ENCODE data around the gene MT1A.

GRCh38 chr16:56588781-56589140, 49.7 kb upstream of the MT1A start:
- TF ChIP-seq CTCF (optimal IDR thresholded peaks at IDR 0.05 in 1 of 3, IDR thresholded peaks at IDR 0.05 in 1 of 3, conservative IDR thresholded peaks at IDR 0.05 in 1 of 3; ENCODE audit: extremely low read depth in 1 of 3, insufficient read depth in 2 of 3, low read length in 3 of 3) (no peak), EZH2 (IDR thresholded peaks at IDR 0.05; ENCODE audit: low read length) (no peak)

Measured in keratinocyte (primary cell).